ENCODE results near the gene MAGI2. TPM values are rescaled to one million over a fixed set of nuclear protein-coding genes. Genes with fewer than 3 reads are reported as not detected.

The MAGI2 gene
- polyA plus RNA-seq, 3 donors: 0.03 to 0.11 TPM; not detected in 1

DNA sequence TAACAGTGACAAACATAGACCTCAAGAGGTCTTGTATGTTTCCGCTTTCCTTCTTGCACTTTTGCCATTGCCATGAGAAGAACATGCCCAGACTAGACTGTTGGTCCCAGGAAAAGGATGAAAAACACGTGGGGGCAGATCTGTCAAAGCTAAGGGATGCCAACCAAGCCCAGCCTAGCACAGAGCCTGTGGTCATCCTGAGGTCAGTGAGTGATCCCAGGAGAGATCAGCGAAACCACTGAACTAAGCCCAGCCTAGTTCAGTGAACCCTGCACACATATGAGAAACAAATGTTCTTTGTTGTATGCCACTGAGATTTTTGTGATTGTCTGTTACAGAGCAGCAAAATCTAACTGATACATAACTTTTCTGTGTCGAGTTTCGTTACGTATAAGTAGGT, 718.8 kb downstream of the MAGI2 start:
- no peaks in the 10 kb centered on the region for H3K79me2 ChIP-seq (ENCODE audit: insufficient read depth, low read length)
- H4K20me1 ChIP-seq (ENCODE audit: insufficient read depth, low read length): no peaks in the 10 kb centered on the region
- H3K27ac ChIP-seq (ENCODE audit: low read depth in 1 of 2, low read length in 2 of 2): no peak overlapping the region
- no peak for DNase-seq
- no peaks in the 10 kb centered on the region for H3K36me3 ChIP-seq (replicated peaks in 1 of 2; ENCODE audit: control insufficient read depth in 1 of 2, insufficient read depth in 2 of 2, low read length in 2 of 2)
- Mint-ChIP-seq H3K36me3 (no peaks in the 10 kb centered on the region), H3K4me3 (no peak overlapping the region), H3K27me3 (ENCODE audit: low read depth in 3 of 3) (no peaks in the 10 kb centered on the region), H3K4me1 (no peaks in the 10 kb centered on the region), H3K27ac (no peak overlapping the region), H3K9me3 (peaks cover 0 to 4% (median 2%) of the 10 kb centered on the region in 7 donors)
- intact Hi-C loops (cut with micrococcal nuclease): no loop called here
- H2AFZ ChIP-seq (ENCODE audit: insufficient read depth, low read depth, low read length, poor library complexity, severe bottlenecking): no peak overlapping the region
- TF ChIP-seq, protein P1, sequence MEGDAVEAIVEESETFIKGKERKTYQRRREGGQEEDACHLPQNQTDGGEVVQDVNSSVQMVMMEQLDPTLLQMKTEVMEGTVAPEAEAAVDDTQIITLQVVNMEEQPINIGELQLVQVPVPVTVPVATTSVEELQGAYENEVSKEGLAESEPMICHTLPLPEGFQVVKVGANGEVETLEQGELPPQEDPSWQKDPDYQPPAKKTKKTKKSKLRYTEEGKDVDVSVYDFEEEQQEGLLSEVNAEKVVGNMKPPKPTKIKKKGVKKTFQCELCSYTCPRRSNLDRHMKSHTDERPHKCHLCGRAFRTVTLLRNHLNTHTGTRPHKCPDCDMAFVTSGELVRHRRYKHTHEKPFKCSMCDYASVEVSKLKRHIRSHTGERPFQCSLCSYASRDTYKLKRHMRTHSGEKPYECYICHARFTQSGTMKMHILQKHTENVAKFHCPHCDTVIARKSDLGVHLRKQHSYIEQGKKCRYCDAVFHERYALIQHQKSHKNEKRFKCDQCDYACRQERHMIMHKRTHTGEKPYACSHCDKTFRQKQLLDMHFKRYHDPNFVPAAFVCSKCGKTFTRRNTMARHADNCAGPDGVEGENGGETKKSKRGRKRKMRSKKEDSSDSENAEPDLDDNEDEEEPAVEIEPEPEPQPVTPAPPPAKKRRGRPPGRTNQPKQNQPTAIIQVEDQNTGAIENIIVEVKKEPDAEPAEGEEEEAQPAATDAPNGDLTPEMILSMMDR (IDR thresholded peaks at IDR 0.05): no peak
- no peak overlapping the region for H3K4me3 ChIP-seq (replicated peaks in 1 of 3; ENCODE audit: low read depth in 2 of 3, low read length in 3 of 3)
- H3K27me3 ChIP-seq (ENCODE audit: control insufficient read depth in 2 of 2, insufficient read depth in 2 of 2, low read length in 2 of 2): no peaks in the 10 kb centered on the region
- H3K4me2 ChIP-seq (replicated peaks; ENCODE audit: extremely low read depth, low read length, poor library complexity, severe bottlenecking): no peak overlapping the region
- H3K9ac ChIP-seq (ENCODE audit: insufficient read depth, low read length, poor library complexity, severe bottlenecking): no peak overlapping the region
- H3K4me1 ChIP-seq (ENCODE audit: control insufficient read depth in 1 of 2, insufficient read depth in 2 of 2, low read length in 2 of 2): no peaks in the 10 kb centered on the region
- 86% methylated on average over 2 of the region's 6 CpGs for WGBS (ENCODE audit: insufficient coverage)
- no peaks in the 10 kb centered on the region for H3K9me3 ChIP-seq (replicated peaks in 1 of 2; ENCODE audit: control insufficient read depth in 1 of 2, insufficient read depth in 1 of 2, low read length in 2 of 2)

DNA sequence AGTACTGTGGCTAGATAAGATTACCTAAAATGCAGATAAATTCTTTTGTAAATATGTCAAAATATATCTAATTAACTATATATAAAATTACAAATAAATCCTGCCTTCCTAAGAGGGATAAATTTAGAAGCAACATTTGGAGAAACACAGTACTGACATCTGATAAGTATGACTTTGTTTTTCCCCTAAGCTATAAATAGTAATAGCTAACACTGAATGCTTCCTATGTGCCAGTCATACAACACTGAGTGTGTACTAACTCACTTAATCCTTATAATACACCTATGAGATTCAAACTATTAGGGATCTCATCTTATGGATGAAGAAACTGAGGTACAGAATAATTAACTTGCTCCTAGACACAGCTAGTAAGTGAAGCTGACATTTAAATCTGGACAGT, 733.4 kb downstream of the MAGI2 start:
- Histone ChIP-seq H3K4me3 (replicated peaks in 1 of 3; ENCODE audit: low read depth in 2 of 3, low read length in 3 of 3) (no peak overlapping the region), H3K9me3 (replicated peaks in 1 of 2; ENCODE audit: control insufficient read depth in 1 of 2, insufficient read depth in 1 of 2, low read length in 2 of 2) (peaks cover 0 to 10% of the 10 kb centered on the region in 2 donors), H3K4me1 (ENCODE audit: control insufficient read depth in 1 of 2, insufficient read depth in 2 of 2, low read length in 2 of 2) (no peaks in the 10 kb centered on the region), H4K20me1 (ENCODE audit: insufficient read depth, low read length) (no peaks in the 10 kb centered on the region), H3K9ac (ENCODE audit: insufficient read depth, low read length, poor library complexity, severe bottlenecking) (no peak overlapping the region), H3K27ac (ENCODE audit: low read depth in 1 of 2, low read length in 2 of 2) (no peak overlapping the region), H3K36me3 (replicated peaks in 1 of 2; ENCODE audit: control insufficient read depth in 1 of 2, insufficient read depth in 2 of 2, low read length in 2 of 2) (no peaks in the 10 kb centered on the region), H3K79me2 (ENCODE audit: insufficient read depth, low read length) (no peaks in the 10 kb centered on the region), H3K4me2 (replicated peaks; ENCODE audit: extremely low read depth, low read length, poor library complexity, severe bottlenecking) (no peak overlapping the region), H3K27me3 (ENCODE audit: control insufficient read depth in 2 of 2, insufficient read depth in 2 of 2, low read length in 2 of 2) (no peaks in the 10 kb centered on the region), H2AFZ (ENCODE audit: insufficient read depth, low read depth, low read length, poor library complexity, severe bottlenecking) (no peak overlapping the region)
- H3K36me3 Mint-ChIP-seq: no peaks in the 10 kb centered on the region
- H3K4me3 Mint-ChIP-seq: no peak overlapping the region
- no peaks in the 10 kb centered on the region for H3K4me1 Mint-ChIP-seq
- H3K9me3 Mint-ChIP-seq: peaks cover 0 to 10% (median 3%) of the 10 kb centered on the region in 7 donors
- no peak for DNase-seq
- intact Hi-C loops (cut with micrococcal nuclease): no loop called here
- no peak overlapping the region for H3K27ac Mint-ChIP-seq
- TF ChIP-seq, protein P1 (IDR thresholded peaks at IDR 0.05): no peak
- no peaks in the 10 kb centered on the region for H3K27me3 Mint-ChIP-seq (ENCODE audit: low read depth in 3 of 3)

Data from CD14-positive monocyte (primary cell).